ENCODE data around the gene JARID2. TPM values are rescaled to one million over a fixed set of nuclear protein-coding genes. Genes with fewer than 3 reads are reported as not detected.

The JARID2 gene
- total RNA-seq, 2 experiments from 2014 or later: 33.0 to 33.2 TPM

DNA sequence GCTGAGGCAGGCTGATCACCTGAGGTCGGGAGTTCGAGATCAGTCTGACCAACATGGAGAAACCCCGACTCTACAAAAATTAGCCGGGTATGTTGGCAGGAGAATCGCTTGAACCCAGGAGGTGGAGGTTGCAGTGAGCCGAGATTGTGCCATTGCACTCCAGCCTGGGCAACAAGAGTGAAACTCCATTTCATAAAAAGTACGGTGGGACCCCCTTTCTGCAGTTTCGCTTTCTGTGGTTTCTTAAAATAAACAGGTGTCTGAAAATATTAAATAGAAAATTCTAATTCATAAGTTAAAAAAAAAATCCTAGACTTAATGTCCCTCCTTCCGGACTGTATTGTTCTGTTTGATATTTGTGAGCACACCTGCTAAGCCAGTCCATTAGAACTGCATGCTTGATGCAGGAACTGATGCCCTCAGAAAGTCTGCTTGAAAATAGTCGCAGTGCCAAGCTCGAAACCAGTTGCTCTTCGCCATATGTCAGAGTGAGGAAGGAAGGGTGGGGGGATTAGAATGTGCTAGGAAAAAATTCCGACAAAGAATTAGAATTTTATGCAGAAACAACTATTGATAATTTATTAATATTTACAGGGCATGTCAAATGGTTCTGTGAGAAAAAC lies 85.9 kb downstream of the JARID2 start:
- Mint-ChIP-seq H3K36me3 (ENCODE audit: low read depth) (peaks cover 17% of the 10 kb centered on the region), H3K4me1 (ENCODE audit: low read depth) (peaks cover 79% of the 10 kb centered on the region), H3K4me3 (peak overlapping the region; percentile 60), H3K9me3 (ENCODE audit: insufficient read depth) (no peaks in the 10 kb centered on the region), H3K27ac (peak overlapping the region; percentile 82), H3K27me3 (ENCODE audit: low read depth) (no peaks in the 10 kb centered on the region)
- DNase-seq (no peak), ATAC-seq (no peak)
- POLR2A ChIA-PET: no interaction called here
- CTCF ChIA-PET: interaction anchor here (1.0 to 1.6 kb wide), 3 partner anchors 9 to 43 kb away, joined by 3 to 4 read pairs (median 4); no protein-coding TSS in a partner anchor

DNA sequence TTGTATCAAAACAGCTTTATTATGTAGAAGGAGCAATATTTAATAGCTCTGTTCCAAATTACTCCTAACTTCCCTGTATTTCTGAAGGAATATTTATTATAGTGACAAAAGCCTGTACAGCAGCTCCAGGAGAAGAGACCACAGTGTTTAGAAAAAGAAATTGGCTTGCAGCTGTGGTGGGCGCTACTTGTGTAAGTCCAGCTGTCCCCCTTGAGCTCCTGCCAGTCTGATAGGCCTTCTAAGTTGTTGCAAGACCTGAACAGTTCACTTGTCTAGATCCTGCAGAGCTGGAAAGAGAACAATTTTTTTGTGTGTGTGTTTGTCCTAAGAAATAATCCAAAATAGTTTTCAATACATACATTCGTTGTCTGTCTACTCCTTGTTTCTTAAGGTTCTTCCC lies 86.6 kb downstream of the JARID2 start:
- H3K4me1 Mint-ChIP-seq (ENCODE audit: low read depth): peaks cover 79% of the 10 kb centered on the region
- ChIA-PET POLR2A (no interaction called here), CTCF (interaction anchor here (1.0 to 1.6 kb wide), 3 partner anchors 10 to 43 kb away, joined by 3 to 4 read pairs (median 4); no protein-coding TSS in a partner anchor)
- peaks cover 20% of the 10 kb centered on the region for H3K36me3 Mint-ChIP-seq (ENCODE audit: low read depth)
- no peaks in the 10 kb centered on the region for H3K27me3 Mint-ChIP-seq (ENCODE audit: low read depth)
- H3K27ac Mint-ChIP-seq: no peak overlapping the region
- no peaks in the 10 kb centered on the region for H3K9me3 Mint-ChIP-seq (ENCODE audit: insufficient read depth)
- DNase-seq (no peak), ATAC-seq (no peak)
- H3K4me3 Mint-ChIP-seq: no peak overlapping the region

- ATAC-seq: no peak
- Mint-ChIP-seq H3K27me3 (ENCODE audit: low read depth) (no peaks in the 10 kb centered on the region), H3K4me3 (no peak overlapping the region), H3K4me1 (ENCODE audit: low read depth) (peaks cover 72% of the 10 kb centered on the region), H3K27ac (no peak overlapping the region), H3K36me3 (ENCODE audit: low read depth) (peaks cover 20% of the 10 kb centered on the region), H3K9me3 (ENCODE audit: insufficient read depth) (no peaks in the 10 kb centered on the region)
- CTCF ChIA-PET: no interaction called here
- POLR2A ChIA-PET: no interaction called here
- no peak for DNase-seq
These were observed 89.5 kb downstream of the JARID2 start for GRCh38 chr6:15335385-15335784.

DNA sequence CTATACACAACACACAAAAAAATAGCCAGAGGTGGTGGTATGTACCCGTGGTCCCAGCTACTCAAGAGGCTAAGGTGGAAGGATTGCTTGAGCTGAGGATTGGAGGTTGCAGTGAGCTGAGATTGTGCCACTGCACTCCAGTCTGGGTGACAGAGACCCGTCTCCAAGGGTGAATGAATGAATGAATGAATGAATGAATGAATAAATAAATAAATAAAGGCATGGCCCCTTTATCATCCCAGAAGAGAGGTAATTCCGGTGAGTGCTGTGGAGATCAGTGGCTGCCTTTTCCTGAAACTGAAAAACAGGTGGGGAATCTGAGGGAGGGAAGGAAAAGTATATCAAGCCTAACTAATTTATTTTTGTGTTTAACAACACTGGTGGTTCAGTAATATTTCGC lies 90.0 kb downstream of the JARID2 start:
- Mint-ChIP-seq H3K27me3 (ENCODE audit: low read depth) (no peaks in the 10 kb centered on the region), H3K4me3 (no peak overlapping the region), H3K36me3 (ENCODE audit: low read depth) (peaks cover 20% of the 10 kb centered on the region), H3K4me1 (ENCODE audit: low read depth) (peaks cover 72% of the 10 kb centered on the region), H3K27ac (no peak overlapping the region), H3K9me3 (ENCODE audit: insufficient read depth) (no peaks in the 10 kb centered on the region)
- ChIA-PET POLR2A (no interaction called here), CTCF (interaction anchor here (0.9 to 1.5 kb wide), 2 partner anchors 11 to 54 kb away, joined by 3 to 4 read pairs; no protein-coding TSS in a partner anchor)
- DNase-seq: no peak
- no peak for ATAC-seq

- Mint-ChIP-seq H3K27me3 (ENCODE audit: low read depth) (no peaks in the 10 kb centered on the region), H3K4me3 (peak overlapping the region; percentile 34), H3K36me3 (ENCODE audit: low read depth) (peaks cover 21% of the 10 kb centered on the region), H3K9me3 (ENCODE audit: insufficient read depth) (no peaks in the 10 kb centered on the region), H3K27ac (peak overlapping the region; percentile 77), H3K4me1 (ENCODE audit: low read depth) (peaks cover 73% of the 10 kb centered on the region)
- ChIA-PET CTCF (interaction anchor here (0.9 to 1.5 kb wide), 2 partner anchors 12 to 53 kb away, joined by 3 to 4 read pairs; no protein-coding TSS in a partner anchor), POLR2A (no interaction called here)
- DNase-seq: no peak
- ATAC-seq: peak; percentile 54
These were observed 91.2 kb downstream of the JARID2 start for GRCh38 chr6:15336900-15337560.

DNA sequence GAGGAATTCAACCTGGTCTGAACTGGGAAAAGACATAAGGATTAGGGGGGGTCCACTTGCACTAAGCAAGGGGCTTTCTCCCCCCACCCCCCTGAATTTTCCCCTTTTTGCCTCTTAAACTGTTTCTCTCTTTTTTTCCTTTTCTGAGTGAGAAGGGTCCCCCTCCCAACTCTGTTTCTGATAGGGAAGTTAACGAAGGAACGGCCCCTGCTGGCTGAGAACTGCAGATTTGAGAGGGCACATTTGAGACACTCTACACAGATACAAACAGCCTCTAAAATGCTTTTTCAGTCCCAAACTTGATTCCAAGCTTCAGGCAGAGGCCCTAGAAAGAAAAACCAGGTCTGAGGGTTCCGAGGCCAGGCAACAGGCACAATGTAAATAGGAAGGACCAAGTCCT lies 91.7 kb downstream of the JARID2 start:
- DNase-seq (no peak), ATAC-seq (no peak)
- Mint-ChIP-seq H3K27ac (peak overlapping the region; percentile 77), H3K4me3 (no peak overlapping the region), H3K27me3 (ENCODE audit: low read depth) (no peaks in the 10 kb centered on the region), H3K36me3 (ENCODE audit: low read depth) (peaks cover 22% of the 10 kb centered on the region), H3K9me3 (ENCODE audit: insufficient read depth) (no peaks in the 10 kb centered on the region), H3K4me1 (ENCODE audit: low read depth) (peaks cover 73% of the 10 kb centered on the region)
- CTCF ChIA-PET: no interaction called here
- POLR2A ChIA-PET: no interaction called here

DNA sequence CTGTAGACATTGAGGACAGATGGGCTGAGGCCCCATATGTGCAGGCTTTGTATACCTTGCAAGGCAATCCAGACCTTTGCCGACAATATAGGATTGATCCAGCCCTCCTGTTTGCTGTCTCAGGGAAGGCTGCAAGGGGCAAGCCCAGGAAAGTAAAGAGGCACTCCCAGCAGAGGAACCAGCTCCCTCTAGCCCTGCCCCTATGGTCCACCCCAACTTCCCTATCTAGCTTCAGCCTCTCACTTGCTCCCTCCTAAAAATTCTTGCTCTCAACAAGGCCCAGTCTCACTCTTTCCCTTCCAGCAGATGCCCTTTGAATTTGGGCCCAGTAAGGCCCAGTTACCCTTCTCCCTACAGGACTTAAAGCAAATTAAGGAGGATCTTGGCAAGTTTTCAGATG lies 92.6 kb downstream of the JARID2 start:
- Mint-ChIP-seq H3K27me3 (ENCODE audit: low read depth) (no peaks in the 10 kb centered on the region), H3K36me3 (ENCODE audit: low read depth) (peaks cover 22% of the 10 kb centered on the region), H3K4me3 (no peak overlapping the region), H3K27ac (peak overlapping the region; percentile 41), H3K9me3 (ENCODE audit: insufficient read depth) (no peaks in the 10 kb centered on the region), H3K4me1 (ENCODE audit: low read depth) (peaks cover 76% of the 10 kb centered on the region)
- ChIA-PET CTCF (no interaction called here), POLR2A (no interaction called here)
- ATAC-seq (no peak), DNase-seq (no peak)

DNA sequence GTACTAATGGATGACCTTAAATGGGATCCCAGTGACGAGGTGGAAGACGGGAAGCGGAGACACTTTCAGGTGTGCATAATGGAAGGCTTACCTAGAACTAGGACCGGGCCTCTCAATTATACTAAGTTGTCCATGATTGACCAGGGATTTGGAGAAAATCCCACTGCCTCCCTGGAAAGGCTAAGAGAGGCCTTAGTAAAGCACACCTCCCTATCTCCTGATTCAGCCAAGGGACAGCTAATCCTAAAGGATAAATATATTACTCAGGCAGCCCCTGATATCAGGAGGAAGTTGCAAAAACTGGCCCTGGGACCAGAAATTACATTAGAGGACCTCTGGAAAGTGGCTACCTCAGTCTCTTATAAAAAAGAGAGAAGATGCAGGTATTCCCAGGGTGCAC lies 93.2 kb downstream of the JARID2 start:
- ChIA-PET POLR2A (interaction anchor here (0.7 kb wide), 1 partner anchor 49 kb away, joined by 7 read pairs; no protein-coding TSS in a partner anchor), CTCF (interaction anchor here (0.7 kb wide), 1 partner anchor 16 kb away, joined by 3 read pairs; no protein-coding TSS in a partner anchor)
- Mint-ChIP-seq H3K9me3 (ENCODE audit: insufficient read depth) (no peaks in the 10 kb centered on the region), H3K27ac (peak overlapping the region; percentile 41), H3K4me3 (no peak overlapping the region), H3K4me1 (ENCODE audit: low read depth) (peaks cover 81% of the 10 kb centered on the region), H3K36me3 (ENCODE audit: low read depth) (peaks cover 22% of the 10 kb centered on the region), H3K27me3 (ENCODE audit: low read depth) (no peaks in the 10 kb centered on the region)
- ATAC-seq (no peak), DNase-seq (no peak)

DNA sequence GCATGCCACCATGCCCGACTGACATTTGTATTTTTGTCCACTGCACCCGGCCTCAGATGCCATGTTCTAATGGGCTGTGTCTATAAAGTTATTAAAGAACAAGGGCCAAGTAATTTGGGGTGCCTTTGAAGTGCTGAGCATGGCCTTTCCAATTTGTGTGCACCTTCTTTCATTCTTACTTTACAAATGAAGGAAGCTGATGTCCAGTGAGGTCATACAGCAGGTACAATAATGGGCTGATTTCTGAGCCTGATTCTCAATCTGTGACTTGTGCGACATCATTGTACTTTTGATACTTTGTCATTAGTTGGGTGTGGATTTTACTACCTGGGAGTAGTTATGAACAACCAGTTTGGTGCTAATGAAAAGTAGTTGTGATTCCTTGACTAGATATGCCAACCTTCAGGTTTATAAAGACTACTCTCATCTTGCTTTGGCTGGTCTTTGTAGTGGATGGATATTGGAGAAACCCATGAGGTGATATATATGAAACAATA lies 94.3 kb downstream of the JARID2 start:
- peak overlapping the region; percentile 57 for H3K4me3 Mint-ChIP-seq
- H3K27me3 Mint-ChIP-seq (ENCODE audit: low read depth): no peaks in the 10 kb centered on the region
- no peaks in the 10 kb centered on the region for H3K9me3 Mint-ChIP-seq (ENCODE audit: insufficient read depth)
- peaks cover 86% of the 10 kb centered on the region for H3K4me1 Mint-ChIP-seq (ENCODE audit: low read depth)
- POLR2A ChIA-PET: no interaction called here
- peak overlapping the region; percentile 75 for H3K27ac Mint-ChIP-seq
- ATAC-seq: no peak
- CTCF ChIA-PET: interaction anchor here (0.9 to 1.4 kb wide), 4 partner anchors 12 to 101 kb away, joined by 3 to 7 read pairs (median 3); no protein-coding TSS in a partner anchor
- peaks cover 20% of the 10 kb centered on the region for H3K36me3 Mint-ChIP-seq (ENCODE audit: low read depth)
- no peak for DNase-seq

GRCh38 chr6:15340775-15341174 lies 94.9 kb downstream of the JARID2 start:
- Mint-ChIP-seq H3K36me3 (ENCODE audit: low read depth) (peaks cover 14% of the 10 kb centered on the region), H3K4me1 (ENCODE audit: low read depth) (peaks cover 85% of the 10 kb centered on the region), H3K27me3 (ENCODE audit: low read depth) (no peaks in the 10 kb centered on the region), H3K27ac (peak overlapping the region; percentile 75), H3K4me3 (peak overlapping the region; percentile 57), H3K9me3 (ENCODE audit: insufficient read depth) (no peaks in the 10 kb centered on the region)
- POLR2A ChIA-PET: interaction anchor here (0.7 kb wide), 1 partner anchor 44 kb away, joined by 3 read pairs; no protein-coding TSS in a partner anchor
- CTCF ChIA-PET: interaction anchor here (0.9 to 1.4 kb wide), 4 partner anchors 13 to 100 kb away, joined by 3 to 7 read pairs (median 3); no protein-coding TSS in a partner anchor
- no peak for DNase-seq
- peak; percentile 31 for ATAC-seq

DNA sequence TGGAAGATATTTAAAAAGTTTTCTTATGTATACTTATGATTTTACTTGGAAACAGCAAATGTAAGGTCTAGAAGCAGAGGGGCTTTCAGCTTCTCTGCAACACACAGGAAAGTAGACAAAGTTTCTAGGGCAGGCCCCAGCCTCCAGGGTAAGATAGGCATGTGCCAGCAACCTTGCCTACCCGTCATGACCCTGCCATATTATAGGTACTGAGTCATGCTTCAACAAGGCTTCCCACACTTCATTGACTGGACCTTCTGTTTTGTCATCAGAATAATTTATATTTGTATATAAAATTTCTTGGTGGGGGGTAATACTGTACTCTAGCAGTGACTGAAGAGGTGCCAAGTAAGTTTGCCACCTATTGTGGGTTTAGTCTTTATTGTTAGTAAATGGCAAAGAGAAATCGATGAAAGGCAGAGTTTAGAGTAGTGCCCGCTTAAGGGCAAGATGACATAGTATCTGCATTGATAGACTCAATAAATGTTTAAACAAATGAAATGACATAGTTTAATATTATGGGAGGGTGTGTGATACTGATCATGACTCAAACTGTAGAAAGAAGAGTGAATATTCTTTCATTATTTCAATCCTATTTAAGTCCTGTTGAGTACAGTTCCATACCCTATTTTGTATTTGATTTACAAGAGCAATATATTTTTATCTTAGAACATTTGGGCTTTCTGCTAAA lies 95.6 kb downstream of the JARID2 start:
- H3K27me3 Mint-ChIP-seq (ENCODE audit: low read depth): no peaks in the 10 kb centered on the region
- H3K27ac Mint-ChIP-seq: peak overlapping the region; percentile 75
- peak overlapping the region; percentile 57 for H3K4me3 Mint-ChIP-seq
- DNase-seq (no peak), ATAC-seq (peak; percentile 18)
- no peaks in the 10 kb centered on the region for H3K9me3 Mint-ChIP-seq (ENCODE audit: insufficient read depth)
- POLR2A ChIA-PET: interaction anchor here (0.7 kb wide), 1 partner anchor 44 kb away, joined by 3 read pairs; no protein-coding TSS in a partner anchor
- H3K36me3 Mint-ChIP-seq (ENCODE audit: low read depth): peaks cover 11% of the 10 kb centered on the region
- CTCF ChIA-PET: interaction anchor here (0.9 to 1.4 kb wide), 4 partner anchors 14 to 99 kb away, joined by 3 to 7 read pairs (median 3); no protein-coding TSS in a partner anchor
- H3K4me1 Mint-ChIP-seq (ENCODE audit: low read depth): peaks cover 86% of the 10 kb centered on the region
